Astrocyte (in vitro differentiated cells and primary cell): ENCODE data around the gene COX7B2.

Source experiments
- EZH2 ChIP-seq: IDR thresholded peaks from 2 replicates; pipeline ENCODE4 v1.6.1; 2012; ENCODE audit warnings: mild to moderate bottlenecking, low read length, inconsistent platforms; ENCODE audit not compliant: insufficient read depth
- TF ChIP-seq, protein P1 (sequence below): IDR thresholded peaks from 2 replicates; pipeline ENCODE4 v1.5.1; 2011; ENCODE audit warnings: low read depth, mild to moderate bottlenecking, inconsistent platforms, low read length, moderate library complexity; ENCODE audit not compliant: insufficient read depth

DNA sequence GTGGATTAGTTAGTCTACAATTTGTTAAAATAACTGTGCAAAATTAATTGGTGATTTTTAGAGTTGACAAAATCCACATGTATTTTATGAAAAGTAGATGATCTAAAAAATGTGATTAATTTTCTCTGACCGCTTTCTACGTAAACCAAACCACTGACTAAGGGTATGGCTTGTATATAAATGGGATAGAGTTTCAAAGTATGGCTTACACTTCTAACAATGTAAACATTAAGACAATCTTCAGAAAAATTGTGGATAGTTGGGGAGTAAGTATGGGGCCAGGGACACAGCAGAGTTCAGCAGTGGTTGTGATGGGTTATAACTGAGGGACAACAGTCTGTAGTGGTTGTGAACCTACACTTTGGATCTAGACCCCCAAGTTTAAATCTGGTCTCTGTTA lies 44.5 kb upstream of the COX7B2 start:
- TF ChIP-seq, protein P1, sequence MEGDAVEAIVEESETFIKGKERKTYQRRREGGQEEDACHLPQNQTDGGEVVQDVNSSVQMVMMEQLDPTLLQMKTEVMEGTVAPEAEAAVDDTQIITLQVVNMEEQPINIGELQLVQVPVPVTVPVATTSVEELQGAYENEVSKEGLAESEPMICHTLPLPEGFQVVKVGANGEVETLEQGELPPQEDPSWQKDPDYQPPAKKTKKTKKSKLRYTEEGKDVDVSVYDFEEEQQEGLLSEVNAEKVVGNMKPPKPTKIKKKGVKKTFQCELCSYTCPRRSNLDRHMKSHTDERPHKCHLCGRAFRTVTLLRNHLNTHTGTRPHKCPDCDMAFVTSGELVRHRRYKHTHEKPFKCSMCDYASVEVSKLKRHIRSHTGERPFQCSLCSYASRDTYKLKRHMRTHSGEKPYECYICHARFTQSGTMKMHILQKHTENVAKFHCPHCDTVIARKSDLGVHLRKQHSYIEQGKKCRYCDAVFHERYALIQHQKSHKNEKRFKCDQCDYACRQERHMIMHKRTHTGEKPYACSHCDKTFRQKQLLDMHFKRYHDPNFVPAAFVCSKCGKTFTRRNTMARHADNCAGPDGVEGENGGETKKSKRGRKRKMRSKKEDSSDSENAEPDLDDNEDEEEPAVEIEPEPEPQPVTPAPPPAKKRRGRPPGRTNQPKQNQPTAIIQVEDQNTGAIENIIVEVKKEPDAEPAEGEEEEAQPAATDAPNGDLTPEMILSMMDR: no peak
- no peak for TF ChIP-seq EZH2
